ENCODE data around the gene CENPB. TPM values are rescaled to one million over a fixed set of nuclear protein-coding genes. Genes with fewer than 3 reads are reported as not detected.

CENPB gene
- total and polyA plus RNA-seq, 2 of the 4 experiments (the other 2 are of a cell fraction), result 45.7 to 59.1 TPM

DNA sequence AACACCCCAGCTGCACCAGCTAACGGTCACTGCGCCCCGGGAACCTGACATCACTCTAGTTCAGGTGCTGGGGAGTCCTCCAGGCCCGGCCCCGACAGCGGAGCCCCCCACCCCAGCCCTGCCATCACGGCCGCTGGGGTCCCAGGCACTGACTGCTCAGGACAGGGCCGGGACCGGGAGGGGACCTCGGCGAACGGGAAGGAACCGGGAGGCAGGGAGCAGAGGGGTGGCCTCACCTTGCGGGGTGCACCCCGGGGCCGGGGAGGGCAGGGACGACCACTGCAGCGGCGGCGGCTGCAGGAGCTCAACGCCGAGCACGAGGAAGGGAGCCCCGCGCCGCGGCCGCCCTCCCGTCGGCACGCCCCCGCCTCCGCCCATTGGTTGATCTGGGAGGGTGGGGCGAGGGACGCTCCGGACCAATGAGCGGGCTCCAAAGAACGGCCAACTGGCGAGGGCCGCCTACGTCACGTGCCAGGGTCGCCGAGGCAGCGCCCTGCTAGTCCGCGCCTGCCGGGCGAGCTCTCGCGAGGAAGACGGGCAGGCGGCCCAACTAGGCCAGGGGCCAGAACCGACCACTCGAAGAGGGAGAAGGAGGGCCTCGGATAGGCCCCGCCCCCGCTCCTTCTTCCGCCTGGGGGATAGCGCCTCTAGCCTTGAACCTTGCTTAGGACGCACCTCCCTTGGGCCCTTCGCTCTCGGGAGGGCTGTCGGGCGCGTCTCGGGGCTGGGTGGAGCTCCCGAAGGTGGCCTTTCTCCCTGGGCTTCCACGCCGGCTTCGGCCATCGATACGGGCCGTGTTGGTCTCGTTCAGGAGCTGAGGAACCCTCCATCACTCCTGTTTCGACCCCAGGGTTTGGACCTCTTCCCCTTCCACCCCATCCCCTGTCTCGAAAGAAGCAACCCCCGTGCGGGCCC lies 18.9 kb downstream of the CENPB start, which contains the start of gene ADISSP:
Gene ADISSP, minus strand, starts transcription at position 327 of the 915 bp plus-strand sequence. CDS start 7,653 bp downstream, outside the sequence.
- peak within 1 kb of the TSS; percentile 53; the same call in 1 of the 2 replicates for H2BK120ac ChIP-seq (ENCODE audit: low read depth, low read length)
- TF ChIP-seq, protein P1, sequence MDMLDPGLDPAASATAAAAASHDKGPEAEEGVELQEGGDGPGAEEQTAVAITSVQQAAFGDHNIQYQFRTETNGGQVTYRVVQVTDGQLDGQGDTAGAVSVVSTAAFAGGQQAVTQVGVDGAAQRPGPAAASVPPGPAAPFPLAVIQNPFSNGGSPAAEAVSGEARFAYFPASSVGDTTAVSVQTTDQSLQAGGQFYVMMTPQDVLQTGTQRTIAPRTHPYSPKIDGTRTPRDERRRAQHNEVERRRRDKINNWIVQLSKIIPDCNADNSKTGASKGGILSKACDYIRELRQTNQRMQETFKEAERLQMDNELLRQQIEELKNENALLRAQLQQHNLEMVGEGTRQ (IDR thresholded peaks at IDR 0.05; ENCODE audit: low read depth, low read length), result peak; percentile 97
- no peak for TF ChIP-seq SMC3 (IDR thresholded peaks at IDR 0.05; ENCODE audit: low read depth, low read length)
- TF ChIP-seq, protein P2, sequence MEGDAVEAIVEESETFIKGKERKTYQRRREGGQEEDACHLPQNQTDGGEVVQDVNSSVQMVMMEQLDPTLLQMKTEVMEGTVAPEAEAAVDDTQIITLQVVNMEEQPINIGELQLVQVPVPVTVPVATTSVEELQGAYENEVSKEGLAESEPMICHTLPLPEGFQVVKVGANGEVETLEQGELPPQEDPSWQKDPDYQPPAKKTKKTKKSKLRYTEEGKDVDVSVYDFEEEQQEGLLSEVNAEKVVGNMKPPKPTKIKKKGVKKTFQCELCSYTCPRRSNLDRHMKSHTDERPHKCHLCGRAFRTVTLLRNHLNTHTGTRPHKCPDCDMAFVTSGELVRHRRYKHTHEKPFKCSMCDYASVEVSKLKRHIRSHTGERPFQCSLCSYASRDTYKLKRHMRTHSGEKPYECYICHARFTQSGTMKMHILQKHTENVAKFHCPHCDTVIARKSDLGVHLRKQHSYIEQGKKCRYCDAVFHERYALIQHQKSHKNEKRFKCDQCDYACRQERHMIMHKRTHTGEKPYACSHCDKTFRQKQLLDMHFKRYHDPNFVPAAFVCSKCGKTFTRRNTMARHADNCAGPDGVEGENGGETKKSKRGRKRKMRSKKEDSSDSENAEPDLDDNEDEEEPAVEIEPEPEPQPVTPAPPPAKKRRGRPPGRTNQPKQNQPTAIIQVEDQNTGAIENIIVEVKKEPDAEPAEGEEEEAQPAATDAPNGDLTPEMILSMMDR (conservative IDR thresholded peaks at IDR 0.05; ENCODE audit: low read depth, low read length), result peak; percentile 11; the same call in 1 of the 2 replicates
- TF ChIP-seq RFX5 (IDR thresholded peaks at IDR 0.05; ENCODE audit: low read depth, low read length), result no peak
- peak; percentile 92; the same call in 1 of the 2 replicates for TF ChIP-seq MXI1 (IDR thresholded peaks at IDR 0.05; ENCODE audit: borderline replicate concordance, low read depth, low read length)
- TF ChIP-seq CHD1 (IDR thresholded peaks at IDR 0.05; ENCODE audit: low read depth, low read length), result no peak
- no peak for TF ChIP-seq RAD21 (IDR thresholded peaks at IDR 0.05; ENCODE audit: low read length)
- peak; percentile 89 for TF ChIP-seq BHLHE40 (IDR thresholded peaks at IDR 0.05; ENCODE audit: low read depth, low read length)
- no peak for TF ChIP-seq FOS (IDR thresholded peaks at IDR 0.05; ENCODE audit: low read depth, low read length)
- no peak for TF ChIP-seq CEBPB (IDR thresholded peaks at IDR 0.05; ENCODE audit: low read depth, low read length)
- no peak for TF ChIP-seq NFE2L2 (IDR thresholded peaks at IDR 0.05; ENCODE audit: low read depth, low read length)
- TF ChIP-seq MAFK (IDR thresholded peaks at IDR 0.05; ENCODE audit: low read depth, low read length), result no peak
- no peak for TF ChIP-seq RCOR1 (IDR thresholded peaks at IDR 0.05; ENCODE audit: insufficient replicate concordance, low read length)
- peak; percentile 68; the same call in 1 of the 2 replicates for TF ChIP-seq MAZ (IDR thresholded peaks at IDR 0.05; ENCODE audit: borderline replicate concordance, low read depth, low read length)
- TF ChIP-seq POLR2A (IDR thresholded peaks at IDR 0.05; ENCODE audit: low read depth, low read length), result peak; percentile 79

More for the DNA sequence above, 18.9 kb downstream of the CENPB start, which contains the start of gene ADISSP:
- Histone ChIP-seq H4K91ac (ENCODE audit: insufficient read depth, low read depth, low read length) (peak within 1 kb of the TSS; percentile 64), H3K4me2 (ENCODE audit: low read depth, low read length) (peak within 1 kb of the TSS; percentile 99), H3K4me1 (ENCODE audit: control insufficient read depth, insufficient read depth, low read length) (peaks cover 11% of the 10 kb centered on the region), H3K14ac (replicated peaks; ENCODE audit: low read depth, low read length) (peak within 1 kb of the TSS; percentile 69), H2BK20ac (ENCODE audit: low read depth, low read length) (no peak within 1 kb of the TSS), H3K36me3 (ENCODE audit: control insufficient read depth, insufficient read depth, low read length) (no peaks in the 10 kb centered on the region), H2BK5ac (ENCODE audit: low read depth, low read length, poor library complexity, severe bottlenecking) (peak within 1 kb of the TSS; percentile 66), H3K4me3 (ENCODE audit: insufficient read depth, low read depth, low read length) (peak within 1 kb of the TSS; percentile 67), H3K9ac (ENCODE audit: low read depth, low read length) (peak within 1 kb of the TSS; percentile 71), H4K8ac (ENCODE audit: low read depth in 2 of 2, low read length in 2 of 2) (peak within 1 kb of the TSS; percentile 92 to 97), H3K27me3 (ENCODE audit: control insufficient read depth, insufficient read depth, low read length) (no peaks in the 10 kb centered on the region), H3K56ac (ENCODE audit: extremely low read depth, insufficient read depth, low read length) (peak within 1 kb of the TSS; percentile 37; the same call in 1 of the 2 replicates), H2AFZ (replicated peaks; ENCODE audit: low read length, poor library complexity) (peak within 1 kb of the TSS; percentile 96), H2BK15ac (ENCODE audit: low read depth, low read length) (peak within 1 kb of the TSS; percentile 6; the same call in 1 of the 3 replicates), H3K79me1 (ENCODE audit: low read depth in 1 of 2, low read length in 2 of 2) (peaks cover 13 to 29% of the 10 kb centered on the region in 2 experiments), H2AK5ac (ENCODE audit: low read depth, low read length) (peak within 1 kb of the TSS; percentile 86), H4K5ac (ENCODE audit: low read depth, low read length) (peak within 1 kb of the TSS; percentile 76), H3K18ac (ENCODE audit: low read depth, low read length) (peak within 1 kb of the TSS; percentile 32), H2AK9ac (replicated peaks; ENCODE audit: low read depth, low read length, poor library complexity) (peak within 1 kb of the TSS; percentile 94), H3K23ac (ENCODE audit: low read depth, low read length) (peak within 1 kb of the TSS; percentile 68; the same call in 1 of the 2 replicates), H3K4ac (ENCODE audit: low read depth, low read length) (peak within 1 kb of the TSS; percentile 87), H3K27ac (ENCODE audit: insufficient read depth, low read length) (peak within 1 kb of the TSS; percentile 89), H3K9me3 (ENCODE audit: control insufficient read depth, insufficient read depth, low read length) (no peaks in the 10 kb centered on the region), H3K9me1 (ENCODE audit: insufficient read depth, low read length) (no peaks in the 10 kb centered on the region; the same call in 1 of the 2 replicates), H4K20me1 (ENCODE audit: insufficient read depth, low read length) (no peaks in the 10 kb centered on the region; the same call in 1 of the 2 replicates)
- ChIA-PET CTCF (interaction anchor here (0.8 to 1.9 kb wide), 5 partner anchors 9 to 81 kb away, joined by 3 to 9 read pairs (median 3); partner anchors contain the start of genes CENPB and SPEF1), POLR2A (ENCODE audit: unreplicated experiment) (interaction anchor here (1.2 kb wide), 1 partner anchor 10 kb away, joined by 4 read pairs; no protein-coding TSS in a partner anchor)
- dilution Hi-C loops (cut with HindIII; ENCODE audit: low sequenced_read_pairs, unreplicated experiment), result no loop called here
- intact Hi-C loops (cut with micrococcal nuclease), result loop anchor here (2.0 to 5.0 kb wide), 2 partner anchors 51 to 90 kb away; no protein-coding TSS in a partner anchor
- WGBS, 2 experiments (ENCODE audit: extremely low coverage in 2 of 2, insufficient read length in 1 of 2), result 0% methylated on average over 41 of the region's 80 CpGs; no CpG with 5 or more reads in 1 of the 2 experiments
- peak; percentile 98 for DNase-seq
- in situ Hi-C loops (cut with MboI; ENCODE audit: low sequenced_read_pairs), result no loop called here
- ATAC-seq (ENCODE audit: low read depth), result peak; percentile 96
- BruUV-seq (replicated peaks), result no TSS peak

Data from IMR-90 (cell line).